Heart left ventricle (tissue), 13 donors: Measurements from ENCODE around the gene ISOC2.

Experiments
- POLR2A ChIP-seq, 2 donors: fragments of 450-650 bp; IDR thresholded peaks; one replicate each; pipeline ENCODE4 v1.6.1; 2017; ENCODE audit warnings: antibody characterized with exemption in 2 of 2, mild to moderate bottlenecking in 2 of 2, moderate library complexity in 2 of 2
- TF ChIP-seq, protein P1 (sequence below), 12 donors: fragments of 200-600 bp; sonication (generic) in 4 of 12; IDR thresholded peaks; one replicate each; pipeline versions ENCODE4 v1.5.0 to v1.8.0; 2018 to 2022; ENCODE audit warnings: antibody characterized with exemption in 12 of 12, mild to moderate bottlenecking in 5 of 12
- donor health status: ischemic (EF 13 %, LVEDD 7.1; RV severe dilation, severe dysfunction).
- donor health status: DM: no; HTN: yes; CAD: no.
- donor health status: DM: no; HTN: no; CAD: no.
- donor health status: ischemic (EF 25% LVEDD 6.9; RV normal size, moderate dysfunction).
- donor health status: ischemic (EF 25% LVEDD 5.7; RV mildly dilated, moderate dysfunction).
- donor health status: ischemic (EF 35%, LVEDD 5.7; RV mildly dilated, moderate dysfunction).
- donor health status: nonischemic (EF 11% LVEDD 7.7; RV severe dilation, severe dysfunction).
- donor health status: DM: yes; HTN: yes; CAD: no.
- donor health status: PGD.
- donor health status: ischemic (EF 29% LVEDD 5.4; RV normal size, mild dysfunction).
- donor health status: nonischemic (EF 23%, LVEDD 6.1; RV moderate dilation, normal function).

DNA sequence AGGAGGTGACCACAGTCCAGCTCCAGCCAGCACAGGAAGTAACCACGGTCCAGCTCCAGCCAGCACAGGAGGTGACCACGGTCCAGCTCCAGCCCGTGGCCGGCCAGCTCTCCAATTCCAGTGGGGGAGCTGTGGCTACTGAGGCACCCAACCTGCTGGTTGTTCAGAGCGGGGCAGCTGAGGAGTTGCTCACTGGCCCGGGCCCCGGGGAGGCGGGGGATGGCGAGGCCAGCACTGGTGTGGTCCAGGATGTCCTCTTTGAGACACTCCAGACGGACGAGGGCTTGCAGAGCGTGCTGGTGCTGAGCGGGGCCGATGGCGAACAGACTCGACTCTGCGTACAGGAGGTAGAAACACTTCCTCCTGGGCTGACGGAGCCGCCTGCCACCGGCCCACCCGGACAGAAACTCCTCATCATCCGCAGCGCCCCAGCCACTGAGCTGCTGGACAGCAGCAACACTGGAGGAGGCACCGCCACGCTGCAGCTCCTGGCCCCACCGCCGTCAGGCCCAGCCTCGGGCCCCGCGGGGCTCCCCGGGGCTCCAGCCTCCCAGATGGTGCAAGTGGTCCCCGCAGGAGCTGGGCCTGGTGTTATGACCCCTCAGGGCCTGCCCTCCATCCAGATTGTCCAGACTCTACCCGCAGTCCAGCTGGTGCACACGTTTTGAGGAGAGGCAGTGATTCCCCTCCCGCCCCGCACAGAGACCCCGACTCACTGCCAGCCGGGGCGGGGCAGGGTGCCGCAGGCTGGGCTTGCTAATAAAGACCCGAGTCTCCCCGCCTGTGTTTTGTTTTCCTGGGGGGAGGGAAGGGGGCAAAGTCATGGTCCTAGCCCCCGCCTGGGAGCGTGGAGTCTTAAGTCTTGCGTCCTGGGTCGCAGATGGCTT is 22.5 kb upstream of the ISOC2 start:
- TF ChIP-seq, protein P1, sequence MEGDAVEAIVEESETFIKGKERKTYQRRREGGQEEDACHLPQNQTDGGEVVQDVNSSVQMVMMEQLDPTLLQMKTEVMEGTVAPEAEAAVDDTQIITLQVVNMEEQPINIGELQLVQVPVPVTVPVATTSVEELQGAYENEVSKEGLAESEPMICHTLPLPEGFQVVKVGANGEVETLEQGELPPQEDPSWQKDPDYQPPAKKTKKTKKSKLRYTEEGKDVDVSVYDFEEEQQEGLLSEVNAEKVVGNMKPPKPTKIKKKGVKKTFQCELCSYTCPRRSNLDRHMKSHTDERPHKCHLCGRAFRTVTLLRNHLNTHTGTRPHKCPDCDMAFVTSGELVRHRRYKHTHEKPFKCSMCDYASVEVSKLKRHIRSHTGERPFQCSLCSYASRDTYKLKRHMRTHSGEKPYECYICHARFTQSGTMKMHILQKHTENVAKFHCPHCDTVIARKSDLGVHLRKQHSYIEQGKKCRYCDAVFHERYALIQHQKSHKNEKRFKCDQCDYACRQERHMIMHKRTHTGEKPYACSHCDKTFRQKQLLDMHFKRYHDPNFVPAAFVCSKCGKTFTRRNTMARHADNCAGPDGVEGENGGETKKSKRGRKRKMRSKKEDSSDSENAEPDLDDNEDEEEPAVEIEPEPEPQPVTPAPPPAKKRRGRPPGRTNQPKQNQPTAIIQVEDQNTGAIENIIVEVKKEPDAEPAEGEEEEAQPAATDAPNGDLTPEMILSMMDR (IDR thresholded peaks at IDR 0.05) = no peak
- no peak for TF ChIP-seq POLR2A (IDR thresholded peaks at IDR 0.05)
